Muscle of leg (tissue), 11 donors: Measurements from ENCODE around the gene SPINK4. TPM values are rescaled to one million over a fixed set of nuclear protein-coding genes. Genes with fewer than 3 reads are reported as not detected.

Experiments used
- DNase-seq: peaks from one replicate; pipeline ENCODE4 v3.0.0; 2013
- H3K27ac ChIP-seq: one replicate; pipeline ENCODE4 v1.5.1; 2013; ENCODE audit warnings: mild to moderate bottlenecking, low read length, control low read depth
- H3K27me3 ChIP-seq: one replicate; pipeline ENCODE4 v1.6.1; 2013; ENCODE audit warnings: low read length; ENCODE audit not compliant: control insufficient read depth, insufficient read depth
- H3K36me3 ChIP-seq: one replicate; pipeline ENCODE4 v1.6.1; 2013; ENCODE audit warnings: low read length; ENCODE audit not compliant: control insufficient read depth, insufficient read depth
- H3K4me1 ChIP-seq: one replicate; pipeline ENCODE4 v1.6.1; 2013; ENCODE audit warnings: low read length; ENCODE audit not compliant: control insufficient read depth, insufficient read depth
- H3K4me3 ChIP-seq: one replicate; pipeline ENCODE4 v1.5.1; 2013; ENCODE audit warnings: low read length, control low read depth
- H3K9me3 ChIP-seq: replicated peaks from 2 replicates; pipeline ENCODE4 v1.6.1; 2013; ENCODE audit warnings: low read depth, low read length; ENCODE audit not compliant: control insufficient read depth
- WGBS: methylation state at CpG from one replicate; pipeline ENCODE4 v1.1.5; 2013; ENCODE audit warnings: missing lambda C conversion rate; ENCODE audit not compliant: insufficient coverage; 5-methylcytosine and 5-hydroxymethylcytosine counted together
- polyA plus RNA-seq, 8 donors: library from polyadenylated mRNA; unstranded; fragments of 120-200 nt; gene quantifications; one replicate each; pipeline versions ENCODE4 v1.2.1 to v1.2.3, GENCODE V29; 2013; ENCODE audit warnings: inconsistent platforms in 1 of 8, low replicate concordance in 1 of 8; ENCODE audit not compliant: insufficient read length in 8 of 8, insufficient read depth in 1 of 8
- total RNA-seq: library from RNA; stranded (reverse); fragments of 120-200 nt; gene quantifications from one replicate; pipeline ENCODE4 v1.2.4, GENCODE V29; 2013

SPINK4 gene
- total and polyA plus RNA-seq, 9 donors = 0.28 to 0.58 (median 0.40) TPM; not detected in 5

DNA sequence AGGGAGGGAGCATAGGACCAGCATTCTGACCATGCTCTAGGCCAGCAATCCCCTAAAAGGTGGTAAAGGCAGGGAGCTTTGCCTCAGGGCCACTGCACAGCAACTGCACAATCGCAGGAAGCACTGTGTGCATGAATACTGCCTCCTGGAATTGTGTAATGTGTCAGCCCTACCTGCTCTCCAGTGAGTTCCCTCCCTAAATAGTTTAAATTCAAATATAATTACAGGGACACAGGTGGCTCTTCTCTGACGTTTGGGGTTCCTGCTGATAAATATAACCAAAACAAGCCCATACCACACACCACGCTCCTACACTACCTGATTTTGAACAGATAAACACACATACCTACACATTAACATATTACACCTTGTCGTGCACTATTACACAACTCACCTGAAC is 15.5 kb downstream of the SPINK4 start:
- no peak overlapping the region for H3K27ac ChIP-seq

DNA sequence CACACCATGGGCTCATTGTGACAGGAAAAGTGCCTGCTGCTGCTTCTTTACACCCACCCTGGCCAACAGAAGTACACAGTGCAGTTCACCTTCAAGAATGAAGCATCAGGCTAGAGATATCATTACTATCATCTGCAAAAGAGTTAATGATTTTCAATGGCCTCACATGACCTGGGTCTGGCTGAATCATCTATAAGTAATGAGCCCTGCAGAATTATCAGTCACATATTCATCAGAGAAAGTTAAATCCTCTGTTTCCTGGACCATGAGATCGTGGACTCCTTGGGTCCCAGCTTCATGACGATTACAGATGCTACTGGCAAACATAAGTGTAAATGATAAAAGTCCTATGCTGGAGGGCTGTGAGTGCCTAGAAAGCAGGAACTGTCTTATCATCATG is 16.3 kb downstream of the SPINK4 start:
- Histone ChIP-seq H3K27me3 (no peaks in the 10 kb centered on the region), H3K36me3 (peaks cover 68% of the 10 kb centered on the region), H3K27ac (no peak overlapping the region), H3K4me3 (no peak overlapping the region), H3K4me1 (no peaks in the 10 kb centered on the region), H3K9me3 (no peaks in the 10 kb centered on the region)
- no peak for DNase-seq
- no CpG with 5 or more reads among the region's 2 CpGs for WGBS

More for the DNA sequence above, 15.5 kb downstream of the SPINK4 start:
- no peak overlapping the region for H3K4me3 ChIP-seq
- no peaks in the 10 kb centered on the region for H3K4me1 ChIP-seq
- WGBS = 83% methylated on average over 3 of the region's 4 CpGs
- no peaks in the 10 kb centered on the region for H3K27me3 ChIP-seq
- peaks cover 66% of the 10 kb centered on the region for H3K36me3 ChIP-seq
- H3K9me3 ChIP-seq = no peaks in the 10 kb centered on the region
- no peak for DNase-seq

DNA sequence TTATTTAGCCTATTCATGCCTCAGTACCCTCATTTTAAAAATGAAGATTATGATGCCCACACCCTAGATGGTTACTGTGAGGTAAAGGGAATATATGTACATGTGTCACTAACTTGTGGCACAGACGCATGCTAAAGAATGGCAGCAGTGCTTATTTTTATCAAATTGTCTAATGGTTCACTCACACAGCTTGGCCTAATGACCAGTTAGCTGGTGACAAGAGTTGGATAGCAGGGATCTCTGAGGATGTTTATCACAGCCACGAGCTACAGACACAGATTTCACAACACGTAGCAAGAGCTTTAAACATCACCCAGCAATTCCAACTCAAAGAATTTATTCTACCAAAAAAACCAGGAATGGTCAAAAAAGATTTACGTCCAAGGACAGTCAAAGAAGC is 17.3 kb downstream of the SPINK4 start:
- WGBS = no CpG with 5 or more reads among the region's 4 CpGs
- H3K36me3 ChIP-seq = peaks cover 74% of the 10 kb centered on the region
- H3K27ac ChIP-seq = no peak overlapping the region
- no peak overlapping the region for H3K4me3 ChIP-seq
- H3K27me3 ChIP-seq = no peaks in the 10 kb centered on the region
- no peak for DNase-seq
- H3K4me1 ChIP-seq = no peaks in the 10 kb centered on the region
- no peaks in the 10 kb centered on the region for H3K9me3 ChIP-seq

DNA sequence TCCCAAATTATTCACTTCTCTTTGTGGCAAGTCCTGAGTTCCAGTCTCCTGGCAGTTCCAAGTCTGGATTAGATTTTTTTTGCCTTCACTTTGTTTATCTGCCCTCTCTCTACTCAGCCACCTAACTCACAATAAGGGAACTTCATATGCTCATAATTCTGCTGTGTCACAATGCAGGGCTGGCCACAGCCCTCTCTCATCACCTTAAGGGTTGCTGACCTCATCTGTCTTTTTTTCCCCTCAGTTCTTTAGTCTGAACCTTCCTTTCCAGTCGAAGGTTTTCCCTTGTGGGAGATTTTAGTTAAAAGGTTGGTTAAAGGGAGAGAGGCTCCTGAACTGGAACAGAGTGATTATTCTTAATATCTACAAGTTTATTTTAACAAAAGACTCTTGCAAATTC is 20.4 kb downstream of the SPINK4 start:
- no peak overlapping the region for H3K27ac ChIP-seq
- H3K4me1 ChIP-seq = peaks cover 12% of the 10 kb centered on the region

DNA sequence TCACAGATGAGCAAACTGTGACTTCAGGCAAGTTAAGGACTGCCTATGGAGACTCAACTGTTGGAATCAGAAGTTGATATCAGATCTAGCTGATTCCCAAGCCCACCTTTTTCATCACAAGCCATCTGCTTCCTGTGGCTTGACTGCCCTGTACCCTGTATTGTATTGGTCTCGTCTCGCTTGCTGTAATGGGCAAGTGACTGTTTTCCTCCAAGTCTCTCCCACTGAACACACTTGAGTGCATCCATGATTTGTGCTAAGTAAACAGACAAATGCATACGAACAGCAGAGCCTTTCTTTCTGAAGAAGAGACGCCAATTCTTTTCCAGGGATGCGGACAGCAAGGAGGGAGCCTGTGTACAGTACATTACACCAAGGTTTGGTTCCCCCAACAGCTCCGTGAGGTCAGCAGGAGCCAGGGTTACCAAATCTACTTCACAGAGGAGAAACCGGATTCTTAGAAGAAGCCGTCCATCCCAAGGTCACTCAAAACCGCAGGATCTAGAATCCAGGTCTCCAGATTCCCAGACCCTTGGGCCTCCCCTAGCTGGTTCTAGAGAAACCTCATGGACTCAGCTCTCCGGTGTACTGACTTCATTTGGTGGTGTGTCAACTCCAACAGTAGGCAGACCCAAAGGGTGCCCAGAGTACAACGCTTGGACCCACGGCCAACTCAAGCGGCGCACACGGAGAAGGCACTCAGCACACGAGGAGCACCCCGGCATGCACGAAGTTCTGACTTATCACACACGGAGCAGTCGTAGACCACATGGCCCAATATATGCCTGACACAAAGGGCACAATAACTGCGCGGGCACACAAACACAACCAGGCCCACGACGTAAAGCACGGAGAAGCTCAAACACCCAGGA is 23.4 kb downstream of the SPINK4 start:
- Histone ChIP-seq H3K27ac (peak overlapping the region; percentile 88), H3K4me3 (peak overlapping the region; percentile 94), H3K4me1 (peaks cover 20% of the 10 kb centered on the region), H3K9me3 (no peaks in the 10 kb centered on the region), H3K36me3 (peaks cover 47% of the 10 kb centered on the region), H3K27me3 (no peaks in the 10 kb centered on the region)
- DNase-seq = no peak
- 3% methylated on average over 17 of the region's 25 CpGs for WGBS

More for the DNA sequence above, 20.4 kb downstream of the SPINK4 start:
- H3K36me3 ChIP-seq = peaks cover 56% of the 10 kb centered on the region
- no peaks in the 10 kb centered on the region for H3K27me3 ChIP-seq
- H3K4me3 ChIP-seq = no peak overlapping the region
- DNase-seq = no peak
- no CpG with 5 or more reads among the region's 1 CpG for WGBS
- no peaks in the 10 kb centered on the region for H3K9me3 ChIP-seq

DNA sequence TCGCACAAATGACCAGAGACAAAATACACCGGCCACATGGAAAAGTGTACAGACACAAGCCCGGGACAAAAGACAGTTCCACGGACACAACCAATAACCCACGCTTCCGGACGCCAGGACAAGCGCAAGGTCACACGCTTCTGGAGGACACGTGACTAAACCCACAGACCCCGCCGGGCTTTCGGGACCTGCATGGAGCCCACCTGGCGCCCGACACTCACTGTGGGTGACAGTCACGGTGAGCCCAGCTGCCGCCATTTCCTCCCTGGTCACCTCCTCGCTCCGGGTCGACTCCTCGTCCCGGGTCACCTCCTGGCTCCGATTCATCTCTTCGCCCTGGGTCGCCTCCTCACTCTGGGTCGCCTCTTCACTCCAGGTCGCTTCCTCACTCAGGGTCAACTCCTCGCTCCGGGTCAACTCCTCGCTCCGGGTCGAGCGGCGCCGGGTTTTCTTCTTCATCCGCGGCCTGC is 24.1 kb downstream of the SPINK4 start:
- WGBS = 0% methylated on average over 36 of the region's 37 CpGs
- H3K4me3 ChIP-seq = peak overlapping the region; percentile 94
- H3K27me3 ChIP-seq = no peaks in the 10 kb centered on the region
- peak; percentile 70 for DNase-seq
- peaks cover 42% of the 10 kb centered on the region for H3K36me3 ChIP-seq
- H3K9me3 ChIP-seq = no peaks in the 10 kb centered on the region
- H3K27ac ChIP-seq = peak overlapping the region; percentile 88
- H3K4me1 ChIP-seq = peaks cover 20% of the 10 kb centered on the region

DNA sequence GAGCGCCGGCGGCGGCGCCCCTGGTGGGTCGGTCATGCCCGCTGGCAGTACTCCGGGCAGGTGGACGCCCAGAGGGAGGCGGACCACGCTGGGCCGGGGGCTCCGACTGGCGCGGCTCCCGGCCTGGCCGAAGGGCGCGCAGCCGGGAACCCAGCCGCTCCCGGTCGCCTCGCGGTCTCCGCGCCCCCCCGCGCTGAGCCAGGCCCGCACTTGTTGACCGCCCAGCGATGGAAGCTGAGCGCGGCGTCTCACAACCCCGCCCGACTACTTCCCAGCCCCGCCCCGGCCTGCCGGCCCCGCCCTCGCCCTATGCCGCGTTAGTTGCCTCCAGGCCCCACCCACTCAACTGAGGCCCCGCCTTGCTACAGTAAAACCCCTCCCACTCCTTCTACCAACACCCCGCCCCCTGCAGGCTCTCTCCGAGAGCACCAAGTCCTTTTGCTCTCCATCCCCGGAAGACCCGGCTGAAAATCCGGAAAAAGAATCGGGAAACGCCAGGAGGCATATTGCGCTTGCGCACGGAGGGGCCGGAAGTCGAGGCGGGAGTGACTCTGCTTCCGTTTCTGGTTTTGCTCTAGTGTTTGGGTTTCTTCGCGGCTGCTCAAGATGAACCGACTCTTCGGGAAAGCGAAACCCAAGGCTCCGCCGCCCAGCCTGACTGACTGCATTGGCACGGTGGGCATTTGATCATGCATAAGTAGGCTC is 24.7 kb downstream of the SPINK4 start, which contains the start of the genes BAG1 and CHMP5:
BAG1 (minus strand) TSS at position 236 of the 705 bp plus-strand sequence.
CHMP5 (plus strand) TSS at position 577 of the 705 bp plus-strand sequence; CDS start at position 607, 30 bp downstream.
- DNase-seq = peak; percentile 100
- Histone ChIP-seq H3K9me3 (no peaks in the 10 kb centered on the region), H3K4me3 (peak within 1 kb of the TSS; percentile 94), H3K27ac (peak within 1 kb of the TSS; percentile 88), H3K36me3 (peaks cover 36% of the 10 kb centered on the region), H3K4me1 (peaks cover 20% of the 10 kb centered on the region), H3K27me3 (no peaks in the 10 kb centered on the region)
- WGBS = under 1% methylated on average over 67 of the region's 67 CpGs

DNA sequence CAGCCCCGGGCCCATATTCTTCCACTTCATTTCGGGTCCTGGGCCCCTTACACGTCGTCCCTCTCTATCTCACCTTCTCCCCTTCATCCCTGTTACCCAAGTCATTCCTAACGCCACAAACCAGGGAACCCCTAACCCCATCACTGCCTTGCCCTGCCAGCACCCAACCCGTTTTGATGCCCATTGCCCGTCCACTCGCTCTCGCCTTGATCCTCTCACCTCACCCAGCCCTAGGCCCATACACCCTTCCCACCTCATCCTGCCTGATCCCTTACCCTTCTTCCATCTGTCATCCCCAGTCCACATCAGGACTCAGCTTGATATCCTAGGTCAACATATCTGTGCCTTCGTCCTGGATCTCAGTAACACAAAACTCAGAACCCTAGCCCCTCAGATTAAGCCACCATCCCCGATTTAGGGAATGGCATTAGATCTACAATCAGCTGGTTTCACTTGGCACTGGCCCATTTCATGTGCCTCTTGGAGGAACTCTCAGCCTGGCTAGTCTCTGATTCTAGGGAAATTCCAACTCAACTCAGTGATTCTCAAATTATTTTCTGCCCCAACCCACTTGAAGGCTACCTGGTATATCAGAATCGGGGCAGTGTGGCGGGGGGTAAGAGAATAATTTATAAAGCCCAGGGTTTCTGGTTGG is 25.4 kb downstream of the SPINK4 start:
- H3K27me3 ChIP-seq = no peaks in the 10 kb centered on the region
- H3K9me3 ChIP-seq = no peaks in the 10 kb centered on the region

DNA sequence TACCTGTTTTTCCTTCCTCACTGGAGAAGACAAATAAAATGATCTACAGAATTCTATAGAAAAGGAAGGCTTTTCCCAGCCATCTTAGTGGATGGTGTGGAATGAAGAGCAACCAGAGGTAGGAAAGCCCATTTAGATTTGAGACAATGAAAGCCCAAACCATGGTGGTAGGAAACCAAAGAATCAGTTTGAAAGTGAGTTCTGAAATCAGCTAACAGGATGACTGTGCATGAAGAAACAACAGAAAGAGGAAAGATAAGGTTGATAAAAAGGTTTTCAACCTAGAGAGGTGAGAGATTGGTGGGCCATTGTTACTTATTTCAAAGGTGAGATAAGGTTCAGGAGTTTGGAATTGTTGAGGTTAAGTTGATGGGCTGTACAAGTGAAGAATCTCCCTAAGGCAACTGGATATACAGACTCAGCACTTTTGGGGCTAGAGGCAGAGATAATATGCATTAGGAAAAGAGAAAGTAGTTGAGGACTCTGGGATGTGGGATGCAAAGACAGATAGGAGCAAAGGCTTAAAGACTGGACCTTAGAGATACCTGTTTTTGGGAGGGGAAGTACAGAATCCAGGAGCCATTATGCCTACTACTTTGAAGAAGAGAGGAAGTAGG is 27.3 kb downstream of the SPINK4 start:
- H3K27ac ChIP-seq = no peak overlapping the region
- H3K4me1 ChIP-seq = peaks cover 20% of the 10 kb centered on the region
- no peaks in the 10 kb centered on the region for H3K27me3 ChIP-seq
- no peak for DNase-seq
- no peaks in the 10 kb centered on the region for H3K9me3 ChIP-seq
- peaks cover 30% of the 10 kb centered on the region for H3K36me3 ChIP-seq
- no peak overlapping the region for H3K4me3 ChIP-seq

More for the DNA sequence above, 25.4 kb downstream of the SPINK4 start:
- peak overlapping the region; percentile 81 for H3K4me3 ChIP-seq
- peak overlapping the region; percentile 84 for H3K27ac ChIP-seq
- DNase-seq = peak; percentile 36
- WGBS = 22% methylated on average over 13 of the region's 13 CpGs
- H3K4me1 ChIP-seq = peaks cover 20% of the 10 kb centered on the region
- peaks cover 29% of the 10 kb centered on the region for H3K36me3 ChIP-seq
